Stimulated activated CD4-positive, alpha-beta T cell treated with anti-CD3 and anti-CD28 coated beads, Interleukin-2, amount 100 ng/mL, for 24 hours (primary cell): ENCODE measurements around the gene RAB11B.
"Not testable (repeated sequence)": the region's sequence is repeated elsewhere in the genome, so short reads cannot be mapped to it uniquely, and the experiment has no call there.

Source experiments
- DNase-seq, 2 donors: peaks; one replicate each; pipeline ENCODE4 v3.0.0-alpha.2; 2020

RAB11B gene

GRCh38 chr19:8389891-8390616 is at the start of gene RAB11B:
TSS of gene RAB11B (plus strand) at chr19:8390360. CDS start at chr19:8390417, 57 bp downstream.
- peak; percentile 97 to 98 for DNase-seq

GRCh38 chr19:8341504-8341903 is 48.7 kb upstream of the RAB11B start:
- not testable (repeated sequence) for DNase-seq

- DNase-seq: no peak
These were observed 47.9 kb upstream of the RAB11B start for GRCh38 chr19:8342316-8342683.

GRCh38 chr19:8342684-8343482 is 47.3 kb upstream of the RAB11B start, which contains the start of gene KANK3:
TSS of gene KANK3 (minus strand) at chr19:8343262. CDS start at chr19:8337828, 5,434 bp downstream.
- peak; percentile 94 to 96 for DNase-seq

- no peak for DNase-seq
These were observed 46.7 kb upstream of the RAB11B start for GRCh38 chr19:8343483-8343844.

GRCh38 chr19:8349629-8350372 is 40.4 kb upstream of the RAB11B start:
- not testable (repeated sequence) for DNase-seq

- no peak for DNase-seq
These were observed 37.9 kb upstream of the RAB11B start for GRCh38 chr19:8352134-8352827.

GRCh38 chr19:8352845-8353244 is 37.3 kb upstream of the RAB11B start:
- not testable (repeated sequence) for DNase-seq

- no peak for DNase-seq
These were observed 34.3 kb upstream of the RAB11B start for GRCh38 chr19:8355631-8356402.

GRCh38 chr19:8357007-8357521 is 33.1 kb upstream of the RAB11B start:
- no peak for DNase-seq

- DNase-seq: no peak
These were observed 31.2 kb upstream of the RAB11B start for GRCh38 chr19:8358948-8359347.

- no peak for DNase-seq
These were observed 30.0 kb upstream of the RAB11B start for GRCh38 chr19:8360196-8360595.

- peak in 1 of 2 donors; percentile 31 for DNase-seq
These were observed 28.0 kb upstream of the RAB11B start for GRCh38 chr19:8361921-8362793.

GRCh38 chr19:8363803-8364771 is 26.1 kb upstream of the RAB11B start, which contains the start of gene ANGPTL4:
TSS of gene ANGPTL4 (plus strand) at chr19:8364155. CDS start at chr19:8364322, 167 bp downstream.
- peak; percentile 54 to 70 for DNase-seq

GRCh38 chr19:8366121-8366581 is 24.0 kb upstream of the RAB11B start:
- DNase-seq: no peak

- no peak for DNase-seq
These were observed 23.2 kb upstream of the RAB11B start for GRCh38 chr19:8366961-8367326.

- DNase-seq: no peak
These were observed 22.7 kb upstream of the RAB11B start for GRCh38 chr19:8367327-8368001.

GRCh38 chr19:8370176-8371010 is 19.8 kb upstream of the RAB11B start:
- no peak for DNase-seq
